ENCODE measurements around the gene CLDN6. TPM values are rescaled to one million over a fixed set of nuclear protein-coding genes. Genes with fewer than 3 reads are reported as not detected.

Gene CLDN6
- total and polyA plus RNA-seq, 9 of the 15 experiments (the other 6 are each of a cell fraction or from before 2014, with no cell fraction given) = 0.22 to 0.75 (median 0.38) TPM; not detected in 3

DNA sequence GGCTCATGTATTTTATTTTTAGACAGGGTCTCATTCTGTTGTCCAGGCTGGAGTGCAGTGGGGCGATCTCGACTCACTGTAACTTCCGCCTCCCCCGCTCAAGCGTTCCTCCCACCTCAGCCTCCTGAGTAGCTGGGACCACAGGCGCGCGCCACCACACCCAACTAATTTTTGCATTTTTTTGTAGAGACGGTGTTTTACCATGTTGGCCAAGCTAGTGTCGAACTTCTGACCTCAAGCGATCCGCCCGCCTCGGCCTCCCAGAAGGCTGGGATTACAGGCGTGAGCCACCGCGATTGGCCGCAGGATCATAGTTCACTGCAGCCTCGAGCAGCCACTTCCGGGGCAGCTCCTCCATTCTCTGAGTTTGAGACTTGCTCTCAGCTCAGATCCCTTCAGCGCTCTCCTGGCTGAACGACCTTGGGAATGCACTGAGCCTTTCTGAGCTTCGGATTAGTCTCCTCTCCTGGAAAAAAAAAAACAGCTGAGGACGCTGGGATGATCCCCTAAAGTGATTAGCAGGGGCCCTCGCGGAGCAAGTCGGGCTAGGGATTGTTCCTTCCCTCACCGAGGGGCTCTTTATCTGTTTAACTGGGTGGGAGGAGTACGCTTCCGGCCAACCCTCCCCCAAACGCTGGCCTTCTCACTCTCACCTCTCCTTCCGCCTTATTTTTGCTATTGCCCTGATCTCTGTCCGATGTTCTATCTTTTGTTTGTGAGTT, 36.6 kb downstream of the CLDN6 start (continued):
- no peak for TF ChIP-seq TSHZ1 (CRISPR knock-in tag; IDR thresholded peaks at IDR 0.05)
- peak; percentile 11; the same call in 1 of the 2 replicates for TF ChIP-seq FOXM1 (IDR thresholded peaks at IDR 0.05; ENCODE audit: low read depth)
- no peak for TF ChIP-seq FOXM1 (CRISPR knock-in tag; IDR thresholded peaks at IDR 0.05; ENCODE audit: low read depth)
- TF ChIP-seq CXXC5 (CRISPR knock-in tag; IDR thresholded peaks at IDR 0.05) = peak; percentile 53; the same call in 1 of the 2 replicates
- TF ChIP-seq TOE1 (IDR thresholded peaks at IDR 0.05; ENCODE audit: borderline replicate concordance) = no peak
- TF ChIP-seq TOE1 (CRISPR knock-in tag; IDR thresholded peaks at IDR 0.05; ENCODE audit: borderline replicate concordance, low read depth) = no peak
- no peak for TF ChIP-seq BACH1 (tag; IDR thresholded peaks at IDR 0.05)
- TF ChIP-seq, protein P1, sequence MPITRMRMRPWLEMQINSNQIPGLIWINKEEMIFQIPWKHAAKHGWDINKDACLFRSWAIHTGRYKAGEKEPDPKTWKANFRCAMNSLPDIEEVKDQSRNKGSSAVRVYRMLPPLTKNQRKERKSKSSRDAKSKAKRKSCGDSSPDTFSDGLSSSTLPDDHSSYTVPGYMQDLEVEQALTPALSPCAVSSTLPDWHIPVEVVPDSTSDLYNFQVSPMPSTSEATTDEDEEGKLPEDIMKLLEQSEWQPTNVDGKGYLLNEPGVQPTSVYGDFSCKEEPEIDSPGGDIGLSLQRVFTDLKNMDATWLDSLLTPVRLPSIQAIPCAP (CRISPR knock-in tag; IDR thresholded peaks at IDR 0.05; ENCODE audit: borderline replicate concordance) = no peak
- no peak for TF ChIP-seq CEBPB (tag; IDR thresholded peaks at IDR 0.05)
- TF ChIP-seq SMC3 (conservative IDR thresholded peaks at IDR 0.05; ENCODE audit: insufficient read depth, low read depth, low read length) = no peak
- TF ChIP-seq PHF20 (IDR thresholded peaks at IDR 0.05; ENCODE audit: partially characterized antibody) = no peak
- TF ChIP-seq SMARCA4 (IDR thresholded peaks at IDR 0.05) = peak; percentile 71; the same call in 1 of the 2 replicates
- TF ChIP-seq ZBTB26 (CRISPR knock-in tag; IDR thresholded peaks at IDR 0.05) = no peak
- no peak for TF ChIP-seq HMG20A (CRISPR knock-in tag; conservative IDR thresholded peaks at IDR 0.05)
- TF ChIP-seq NFATC3 (IDR thresholded peaks at IDR 0.05) = no peak
- TF ChIP-seq RCOR1 (IDR thresholded peaks at IDR 0.05; ENCODE audit: borderline replicate concordance in 1 of 2, low read depth in 2 of 2, low read length in 2 of 2) = no peak
- TF ChIP-seq SREBF2 (CRISPR knock-in tag; IDR thresholded peaks at IDR 0.05) = no peak

Data from K562 (cell line).